HL-60 (cell line): ENCODE measurements around the gene NAV2.

Experiments
- CTCF ChIP-seq: IDR thresholded peaks from one replicate; pipeline ENCODE4 v1.5.1; 2011; ENCODE audit warnings: low read length, control low read depth, inconsistent platforms; ENCODE audit not compliant: insufficient read depth
- POLR2AphosphoS5 ChIP-seq: IDR thresholded peaks from 2 replicates; pipeline ENCODE4 v1.6.1; 2012; ENCODE audit warnings: low read depth
- SPI1 ChIP-seq: IDR thresholded peaks from 2 replicates; pipeline ENCODE4 v1.6.1; 2012; ENCODE audit warnings: low read depth, mild to moderate bottlenecking, borderline replicate concordance
- TF ChIP-seq, protein P1 (sequence below): IDR thresholded peaks from 2 replicates; pipeline ENCODE4 v1.6.1; 2012; ENCODE audit warnings: low read depth; ENCODE audit not compliant: insufficient replicate concordance

GRCh38 chr11:19892387-19892786 is 179.8 kb downstream of the NAV2 start:
- TF ChIP-seq POLR2AphosphoS5 (no peak), CTCF (no peak), SPI1 (no peak)
- TF ChIP-seq, protein P1, sequence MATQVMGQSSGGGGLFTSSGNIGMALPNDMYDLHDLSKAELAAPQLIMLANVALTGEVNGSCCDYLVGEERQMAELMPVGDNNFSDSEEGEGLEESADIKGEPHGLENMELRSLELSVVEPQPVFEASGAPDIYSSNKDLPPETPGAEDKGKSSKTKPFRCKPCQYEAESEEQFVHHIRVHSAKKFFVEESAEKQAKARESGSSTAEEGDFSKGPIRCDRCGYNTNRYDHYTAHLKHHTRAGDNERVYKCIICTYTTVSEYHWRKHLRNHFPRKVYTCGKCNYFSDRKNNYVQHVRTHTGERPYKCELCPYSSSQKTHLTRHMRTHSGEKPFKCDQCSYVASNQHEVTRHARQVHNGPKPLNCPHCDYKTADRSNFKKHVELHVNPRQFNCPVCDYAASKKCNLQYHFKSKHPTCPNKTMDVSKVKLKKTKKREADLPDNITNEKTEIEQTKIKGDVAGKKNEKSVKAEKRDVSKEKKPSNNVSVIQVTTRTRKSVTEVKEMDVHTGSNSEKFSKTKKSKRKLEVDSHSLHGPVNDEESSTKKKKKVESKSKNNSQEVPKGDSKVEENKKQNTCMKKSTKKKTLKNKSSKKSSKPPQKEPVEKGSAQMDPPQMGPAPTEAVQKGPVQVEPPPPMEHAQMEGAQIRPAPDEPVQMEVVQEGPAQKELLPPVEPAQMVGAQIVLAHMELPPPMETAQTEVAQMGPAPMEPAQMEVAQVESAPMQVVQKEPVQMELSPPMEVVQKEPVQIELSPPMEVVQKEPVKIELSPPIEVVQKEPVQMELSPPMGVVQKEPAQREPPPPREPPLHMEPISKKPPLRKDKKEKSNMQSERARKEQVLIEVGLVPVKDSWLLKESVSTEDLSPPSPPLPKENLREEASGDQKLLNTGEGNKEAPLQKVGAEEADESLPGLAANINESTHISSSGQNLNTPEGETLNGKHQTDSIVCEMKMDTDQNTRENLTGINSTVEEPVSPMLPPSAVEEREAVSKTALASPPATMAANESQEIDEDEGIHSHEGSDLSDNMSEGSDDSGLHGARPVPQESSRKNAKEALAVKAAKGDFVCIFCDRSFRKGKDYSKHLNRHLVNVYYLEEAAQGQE = no peak
